Left cardiac atrium (tissue), 4 donors: ENCODE results near the gene HMBS. TPM values are rescaled to one million over a fixed set of nuclear protein-coding genes. Genes with fewer than 3 reads are reported as not detected.
"Not testable (repeated sequence)": the region's sequence is repeated elsewhere in the genome, so short reads cannot be mapped to it uniquely, and the experiment has no call there.

Source experiments
- ATAC-seq, 2 donors: fragments of 200-7000 bp; cut with Tn5 transposase; one replicate each; pipeline ENCODE4 v1.9.1; 2020; ENCODE audit warnings: mild to moderate bottlenecking in 2 of 2, moderate library complexity in 2 of 2
- DNase-seq: peaks from one replicate; pipeline ENCODE4 v3.0.0-alpha.2; 2020
- intact Hi-C, 2 donors: fragments of 100-400 bp; cut with DNase I; formaldehyde crosslinking; loops; one replicate each; pipeline versions ENCODE4 v1.14.1 to v1.15.1; 2022 to 2023
- long read RNA-seq: library from polyadenylated mRNA; unstranded; transcript quantifications from one replicate; pipeline ENCODE4 v2.0.0, GENCODE V29; 2021
- total RNA-seq, 2 donors: library from RNA; stranded (reverse); fragmentation: NEBNext Ultra II Directional; extraction: Animal tissue kit (Norgen Biotek cat#: 25700); gene quantifications; one replicate each; pipeline ENCODE4 v1.2.1, GENCODE V29; 2021
- donor health status: DM: no; HTN: yes; CAD: no.
- donor health status: DM: no; HTN: yes; CAD: no; lungs with severe emphysema.
- donor health status: DM: yes; HTN: yes; CAD: no.
- donor health status: Dilated cardiomyopathy.

Gene HMBS
- 10 to 100 TPM; 19.8 to 23.2 TPM for total RNA-seq
- long read RNA-seq, transcript HMBS-201 (14 exons, 1,501 nt): major isoform, 34 of 46 reads
- long read RNA-seq, partial matches to known transcripts: 1 of 46 reads
- long read RNA-seq, other reads (novel, unspliced or antisense): 11 of 46 reads

GRCh38 chr11:119084663-119085436, at the start of gene HMBS:
HMBS (plus strand) TSS chr11:119084881; CDS start chr11:119085034, 153 bp downstream.
- DNase-seq (peak; percentile 94), ATAC-seq (peak; percentile 98)
- intact Hi-C loops: no loop called here

- DNase-seq (no peak), ATAC-seq (peak in 1 of 2 donors; percentile 72)
- intact Hi-C loops: no loop called here
Measured at GRCh38 chr11:119038884-119039283, 45.8 kb upstream of the HMBS start.

- DNase-seq, ATAC-seq, intact Hi-C loops: not testable (repeated sequence)
Measured at GRCh38 chr11:119039471-119039870, 45.2 kb upstream of the HMBS start.

GRCh38 chr11:119041821-119042514, 42.7 kb upstream of the HMBS start:
- no peak for ATAC-seq
- intact Hi-C loops: no loop called here
- DNase-seq: no peak

- no peak for DNase-seq
- intact Hi-C loops: no loop called here
Measured at GRCh38 chr11:119042927-119043326, 41.8 kb upstream of the HMBS start.

GRCh38 chr11:119044708-119045107, 40.0 kb upstream of the HMBS start:
- DNase-seq: no peak
- intact Hi-C loops: no loop called here
- no peak for ATAC-seq

More at GRCh38 chr11:119042927-119043326, 41.8 kb upstream of the HMBS start:
- ATAC-seq: no peak

- intact Hi-C loops: no loop called here
- DNase-seq: no peak
Measured at GRCh38 chr11:119046489-119046888, 38.2 kb upstream of the HMBS start.

GRCh38 chr11:119047205-119047604, 37.5 kb upstream of the HMBS start:
- intact Hi-C loops: no loop called here
- ATAC-seq (no peak), DNase-seq (no peak)

More at GRCh38 chr11:119046489-119046888, 38.2 kb upstream of the HMBS start:
- no peak for ATAC-seq

GRCh38 chr11:119048644-119049043, 36.0 kb upstream of the HMBS start:
- no peak for ATAC-seq

GRCh38 chr11:119049081-119049480, 35.6 kb upstream of the HMBS start:
- DNase-seq (no peak), ATAC-seq (no peak)
- intact Hi-C loops: no loop called here

More at GRCh38 chr11:119048644-119049043, 36.0 kb upstream of the HMBS start:
- DNase-seq: no peak
- intact Hi-C loops: no loop called here

GRCh38 chr11:119051440-119052162, 33.1 kb upstream of the HMBS start:
- intact Hi-C loops: no loop called here
- DNase-seq (no peak), ATAC-seq (no peak)

GRCh38 chr11:119052163-119052814, 32.4 kb upstream of the HMBS start:
- ATAC-seq (no peak), DNase-seq (no peak)
- intact Hi-C loops: no loop called here

- intact Hi-C loops: no loop called here
- DNase-seq (no peak), ATAC-seq (no peak)
Measured at GRCh38 chr11:119054418-119054817, 30.3 kb upstream of the HMBS start.

- no peak for DNase-seq
- ATAC-seq: no peak
- intact Hi-C loops: no loop called here
Measured at GRCh38 chr11:119055901-119056300, 28.8 kb upstream of the HMBS start.

- intact Hi-C loops: no loop called here
- ATAC-seq (peak; percentile 6 to 31), DNase-seq (peak; percentile 36)
Measured at GRCh38 chr11:119056421-119056999, 28.2 kb upstream of the HMBS start.

GRCh38 chr11:119057000-119057769, 27.5 kb upstream of the HMBS start, which contains the start of gene HYOU1:
HYOU1 (minus strand) TSS chr11:119057205; CDS start chr11:119056160, 1,045 bp downstream.
- ATAC-seq: peak; percentile 97 to 98
- DNase-seq: peak; percentile 100
- intact Hi-C loops: no loop called here

GRCh38 chr11:119059128-119059527, 25.6 kb upstream of the HMBS start:
- intact Hi-C loops, ATAC-seq, DNase-seq: not testable (repeated sequence)

- no peak for DNase-seq
- intact Hi-C loops: no loop called here
- ATAC-seq: no peak
Measured at GRCh38 chr11:119061256-119061655, 23.4 kb upstream of the HMBS start.
